WI38 (cell line): Measurements from ENCODE around the gene KLHDC8B.

Experiments used
- H3K4me3 ChIP-seq: 2 replicates; pipeline ENCODE4 v1.5.1; 2011; ENCODE audit warnings: low read depth, mild to moderate bottlenecking, control low read depth, low read length
- CTCF ChIP-seq: IDR thresholded peaks from 2 replicates; pipeline ENCODE4 v1.5.1; 2012; ENCODE audit warnings: low read depth, mild to moderate bottlenecking, control low read depth, low read length

KLHDC8B gene

GRCh38 chr3:49183873-49184272, 12.5 kb downstream of the KLHDC8B start:
- H3K4me3 ChIP-seq: no peak overlapping the region
- no peak for TF ChIP-seq CTCF

- no peak for TF ChIP-seq CTCF
- no peak overlapping the region for H3K4me3 ChIP-seq
These were observed 20.3 kb downstream of the KLHDC8B start for GRCh38 chr3:49191741-49192140.

DNA sequence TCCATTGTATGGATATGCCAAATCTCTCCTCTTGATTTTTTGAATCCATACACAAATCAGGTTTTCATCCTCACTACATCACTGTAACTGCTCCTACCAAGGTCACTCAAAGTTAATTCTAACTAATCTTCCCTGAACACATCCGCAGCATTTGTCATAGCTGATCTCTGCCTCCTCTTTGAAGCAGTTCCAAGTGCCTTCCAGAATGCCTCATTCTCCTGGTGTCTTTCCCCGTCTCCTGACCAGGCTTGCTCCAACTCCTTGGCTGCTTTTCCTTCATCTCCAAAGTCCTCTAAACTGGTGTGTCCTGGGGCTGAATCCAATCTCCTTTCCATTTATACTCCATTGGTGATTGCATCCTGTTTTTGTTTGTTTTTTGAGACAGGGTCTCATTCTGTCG, 26.8 kb downstream of the KLHDC8B start:
- H3K4me3 ChIP-seq: no peak overlapping the region
- no peak for TF ChIP-seq CTCF

GRCh38 chr3:49198611-49199230, 27.3 kb downstream of the KLHDC8B start:
- H3K4me3 ChIP-seq: no peak overlapping the region

DNA sequence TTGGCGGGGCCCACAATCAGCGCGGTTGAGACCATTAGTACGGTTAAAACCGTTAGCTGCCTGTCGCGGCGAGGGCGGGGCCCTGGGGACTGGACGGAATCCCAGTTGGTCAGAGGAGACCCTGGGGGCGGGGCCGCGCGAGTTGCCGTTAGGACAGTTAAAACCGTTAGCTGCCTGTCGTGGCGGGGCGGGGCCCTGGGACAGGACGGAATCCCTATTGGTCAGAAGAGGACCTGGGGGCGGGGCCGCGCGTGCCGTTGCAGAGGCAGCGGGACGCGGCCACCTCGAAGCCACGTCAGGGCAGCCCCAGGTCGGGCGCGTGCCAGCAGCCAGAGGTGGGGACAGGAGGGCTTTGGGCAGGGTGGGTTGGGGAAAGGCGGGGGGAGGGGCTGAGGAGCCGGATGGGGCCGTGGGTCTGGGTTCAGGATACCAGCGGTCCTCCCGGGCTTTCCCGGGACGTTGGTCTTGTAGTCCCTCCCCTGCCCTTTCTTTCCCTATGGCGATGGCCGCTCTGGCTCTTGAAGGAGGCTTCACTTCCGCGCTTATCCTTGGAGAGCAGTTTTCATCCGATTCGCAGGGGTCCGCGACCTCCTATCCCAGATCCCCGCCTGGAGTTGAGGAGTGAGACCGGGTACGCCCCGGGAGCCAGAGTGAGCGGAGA, 28.0 kb downstream of the KLHDC8B start:
- H3K4me3 ChIP-seq: no peak overlapping the region
- no peak for TF ChIP-seq CTCF

More at GRCh38 chr3:49198611-49199230, 27.3 kb downstream of the KLHDC8B start:
- TF ChIP-seq CTCF: no peak

GRCh38 chr3:49199900-49200281, 28.5 kb downstream of the KLHDC8B start:
- TF ChIP-seq CTCF: no peak
- no peak overlapping the region for H3K4me3 ChIP-seq

GRCh38 chr3:49213541-49213943, 42.1 kb downstream of the KLHDC8B start:
- TF ChIP-seq CTCF: no peak
- H3K4me3 ChIP-seq: no peak overlapping the region
